Stimulated activated CD8-positive, alpha-beta memory T cell treated with anti-CD3 and anti-CD28 coated beads, Interleukin-2, amount 100 ng/mL, for 48 hours (primary cell): ENCODE data around the gene SMIM27.
"Not testable (repeated sequence)": the region's sequence is repeated elsewhere in the genome, so short reads cannot be mapped to it uniquely, and the experiment has no call there.

Experiments
- DNase-seq, 2 donors: peaks; one replicate each; pipeline ENCODE4 v3.0.0-alpha.2; 2020; ENCODE audit warnings: low read depth in 2 of 2

The SMIM27 gene

DNA sequence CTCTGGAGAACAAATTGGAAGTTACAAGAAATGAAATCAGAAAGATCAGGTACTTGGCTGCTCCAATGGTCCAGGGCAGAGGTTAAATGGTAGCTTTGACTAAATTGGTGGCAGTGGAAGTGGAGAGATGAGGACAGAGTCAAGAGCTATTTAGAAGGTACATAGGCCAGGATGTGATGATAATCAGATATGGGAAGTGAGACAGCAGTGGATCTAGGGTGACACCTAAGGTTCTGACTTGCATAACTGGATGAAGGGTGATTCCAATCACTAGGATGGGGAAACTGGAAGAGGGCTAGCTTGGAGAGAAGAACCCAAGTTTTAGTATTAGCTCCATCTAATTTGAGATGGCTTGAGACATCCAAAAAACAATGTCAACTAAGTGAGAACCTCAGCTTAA lies 44.8 kb downstream of the SMIM27 start:
- DNase-seq, result no peak

GRCh38 chr9:32599021-32599420 lies 46.9 kb downstream of the SMIM27 start:
- DNase-seq, result not testable (repeated sequence)
